GM21447 (cell line): ENCODE results near the gene ABHD2.
"Not testable (repeated sequence)": the region's sequence is repeated elsewhere in the genome, so short reads cannot be mapped to it uniquely, and the experiment has no call there.

Experiments used
- ATAC-seq: cut with Tn5 transposase; IDR thresholded peaks from one replicate; pipeline ENCODE4 v1.9.1; 2021; ENCODE audit not compliant: unreplicated experiment

The ABHD2 gene, protein sequence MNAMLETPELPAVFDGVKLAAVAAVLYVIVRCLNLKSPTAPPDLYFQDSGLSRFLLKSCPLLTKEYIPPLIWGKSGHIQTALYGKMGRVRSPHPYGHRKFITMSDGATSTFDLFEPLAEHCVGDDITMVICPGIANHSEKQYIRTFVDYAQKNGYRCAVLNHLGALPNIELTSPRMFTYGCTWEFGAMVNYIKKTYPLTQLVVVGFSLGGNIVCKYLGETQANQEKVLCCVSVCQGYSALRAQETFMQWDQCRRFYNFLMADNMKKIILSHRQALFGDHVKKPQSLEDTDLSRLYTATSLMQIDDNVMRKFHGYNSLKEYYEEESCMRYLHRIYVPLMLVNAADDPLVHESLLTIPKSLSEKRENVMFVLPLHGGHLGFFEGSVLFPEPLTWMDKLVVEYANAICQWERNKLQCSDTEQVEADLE

DNA sequence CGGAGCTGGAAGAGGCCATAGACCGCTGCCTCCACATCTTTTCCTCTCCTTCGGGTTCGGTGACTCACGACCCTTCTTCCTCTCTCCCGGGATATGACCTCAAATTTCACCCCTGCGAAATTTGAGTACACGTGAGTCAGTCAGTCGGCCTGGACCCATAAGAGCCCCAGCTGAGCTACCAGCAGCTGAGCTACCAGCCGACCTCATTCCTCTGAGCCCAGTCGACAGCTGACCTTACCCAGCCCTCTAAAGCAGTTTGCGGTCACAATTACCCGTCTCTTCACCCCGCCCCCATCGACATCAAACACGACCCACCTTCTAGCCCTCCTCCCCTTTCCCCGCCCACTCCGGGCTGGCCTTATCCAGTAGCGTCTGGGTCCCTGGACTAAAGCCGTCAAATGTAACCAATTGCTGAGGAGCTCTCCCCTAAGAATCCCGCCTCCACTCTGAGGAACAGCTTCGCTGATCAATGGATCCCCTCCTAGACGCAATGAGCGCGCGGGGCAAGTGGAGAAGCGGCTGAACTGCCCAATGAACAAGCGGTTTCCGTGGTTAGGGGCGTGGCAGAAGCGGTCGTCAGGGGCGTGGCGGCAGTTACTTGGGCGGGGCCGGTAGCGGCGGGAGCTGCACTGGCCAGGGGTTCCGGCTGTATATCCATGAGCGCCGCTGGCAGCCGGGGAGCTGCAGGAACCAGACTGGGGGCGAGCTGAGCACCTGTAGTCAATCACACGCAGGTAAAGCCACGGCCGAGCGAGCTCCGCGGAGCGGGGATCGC is at the start of gene ABHD2:
ABHD2 (plus strand) TSS at position 627 of the 775 bp plus-strand sequence. CDS start 27,872 bp downstream, outside the sequence.
- ATAC-seq: peak; percentile 95

DNA sequence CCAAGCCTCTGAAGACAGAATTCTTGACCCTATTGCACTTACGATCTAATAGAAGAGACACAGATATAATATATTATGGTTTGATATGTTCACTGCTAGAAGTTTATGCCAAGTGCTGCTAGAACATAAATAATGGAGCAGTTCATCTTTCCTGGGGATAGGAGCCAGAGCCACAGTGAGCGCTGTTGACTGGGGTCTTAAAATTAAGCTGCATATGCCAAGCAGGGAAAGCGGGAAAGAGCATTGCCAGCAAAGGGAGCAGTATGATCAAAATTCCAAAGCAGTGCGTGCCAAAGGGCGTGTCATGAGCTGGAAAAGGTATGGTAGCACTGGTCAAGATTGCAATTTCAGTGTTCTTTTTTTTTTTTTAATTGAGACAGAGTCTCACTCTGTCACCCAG is 49.1 kb upstream of the ABHD2 start:
- ATAC-seq: no peak

DNA sequence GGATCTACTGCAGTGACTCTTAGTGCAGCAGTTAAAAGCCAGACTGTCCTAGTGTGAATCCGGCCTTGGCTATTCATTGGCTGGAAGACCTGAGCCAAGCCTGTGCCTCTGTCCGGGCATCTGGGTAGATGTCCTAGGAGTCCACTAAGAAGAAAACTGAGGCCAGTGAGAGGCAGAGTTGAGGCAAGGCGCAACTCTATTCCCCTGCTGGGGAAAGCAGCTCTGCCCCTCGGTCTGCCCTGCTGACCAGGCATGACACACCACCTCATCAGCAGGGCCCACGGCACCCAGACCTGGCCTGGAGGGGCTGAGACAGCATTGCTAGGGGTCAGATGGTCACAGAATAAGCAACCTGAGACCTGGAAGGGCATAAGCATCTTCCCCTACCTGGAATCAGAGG is 46.7 kb upstream of the ABHD2 start:
- no peak for ATAC-seq

DNA sequence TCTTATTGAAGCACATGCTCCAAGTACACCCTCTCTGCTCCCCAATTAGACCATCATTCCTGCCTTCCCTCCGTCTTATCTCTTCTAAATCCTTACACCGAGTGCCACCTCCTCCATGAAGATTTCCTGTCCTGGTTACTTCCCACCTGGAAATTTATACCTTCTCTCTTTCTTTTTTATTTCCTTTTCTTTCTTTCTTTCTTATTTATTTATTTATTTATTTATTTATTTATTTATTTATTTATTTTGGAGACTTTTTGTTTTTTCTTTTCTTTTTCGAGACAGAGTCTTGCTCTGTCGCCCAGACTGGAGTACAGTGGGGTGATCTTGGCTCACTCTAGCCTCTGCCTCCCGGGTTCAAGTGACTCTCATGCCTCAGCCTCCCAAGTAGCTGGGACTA is 45.9 kb upstream of the ABHD2 start:
- no peak for ATAC-seq

DNA sequence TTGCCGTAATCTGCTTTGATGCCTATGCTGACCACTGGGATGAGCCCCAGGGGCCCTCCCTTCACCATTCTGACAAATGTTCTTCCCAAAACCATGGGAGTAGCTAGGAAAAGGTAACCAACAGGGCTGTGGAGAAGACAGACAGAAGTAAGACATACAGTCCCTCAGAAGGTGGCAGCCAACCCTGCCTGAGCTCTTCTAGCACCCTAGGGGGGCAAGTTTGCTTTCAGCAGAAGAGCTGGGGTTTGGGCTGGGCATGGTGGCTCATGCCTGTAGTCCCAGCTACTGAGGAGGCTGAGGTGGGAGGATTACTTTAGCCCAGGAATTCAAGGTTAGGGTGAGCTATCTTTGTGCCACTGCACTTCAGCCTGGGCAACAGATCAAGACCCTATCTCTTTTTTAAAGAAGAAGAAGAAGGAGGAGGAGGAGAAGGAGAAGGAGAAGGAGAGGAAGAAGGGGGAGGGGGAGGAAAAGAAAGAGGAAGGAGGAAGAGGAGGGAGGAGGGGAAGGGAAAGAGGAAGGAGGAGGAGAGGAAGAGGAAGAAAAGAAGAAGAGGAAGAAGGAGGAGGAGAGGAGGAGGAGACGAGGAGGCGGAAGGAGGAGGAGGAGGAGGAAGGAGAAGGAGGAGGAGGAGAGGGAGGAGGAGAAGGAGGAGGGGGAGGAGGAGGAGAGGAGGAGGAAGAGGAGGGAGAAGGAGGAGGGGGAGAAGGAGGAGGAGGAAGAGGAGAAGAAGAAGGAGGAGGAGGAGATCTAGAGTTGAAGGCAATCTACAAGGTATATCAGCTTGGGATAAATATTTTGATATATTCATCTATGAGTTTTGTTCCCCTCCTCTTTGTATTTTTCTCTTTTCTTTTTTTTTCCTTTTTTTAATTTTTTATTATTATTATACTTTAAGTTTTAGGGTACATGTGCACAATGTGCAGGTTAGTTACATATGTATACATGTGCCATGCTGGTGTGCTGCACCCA is 44.9 kb upstream of the ABHD2 start:
- no peak for ATAC-seq

DNA sequence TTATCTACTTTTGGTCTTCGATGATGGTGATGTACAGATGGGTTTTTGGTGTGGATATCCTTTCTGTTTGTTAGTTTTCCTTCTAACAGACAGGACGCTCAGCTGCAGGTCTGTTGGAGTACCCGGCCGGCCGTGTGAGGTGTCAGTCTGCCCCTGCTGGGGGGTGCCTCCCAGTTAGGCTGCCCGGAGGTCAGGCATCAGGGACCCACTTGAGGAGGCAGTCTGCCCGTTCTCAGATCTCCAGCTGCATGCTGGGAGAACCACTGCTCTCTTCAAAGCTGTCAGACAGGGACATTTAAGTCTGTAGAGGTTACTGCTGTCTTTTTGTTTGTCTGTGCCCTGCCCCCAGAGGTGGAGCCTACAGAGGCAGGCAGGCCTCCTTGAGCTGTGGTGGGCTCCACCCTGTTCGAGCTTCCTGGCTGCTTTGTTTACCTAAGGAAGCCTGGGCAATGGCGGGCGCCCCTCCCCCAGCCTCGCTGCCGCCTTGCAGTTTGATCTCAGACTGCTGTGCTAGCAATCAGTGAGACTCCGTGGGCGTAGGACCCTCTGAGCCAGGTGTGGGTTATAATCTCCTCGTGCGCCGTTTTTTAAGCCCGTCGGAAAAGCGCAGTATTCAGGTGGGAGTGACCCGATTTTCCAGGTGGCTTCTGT is 39.1 kb upstream of the ABHD2 start:
- ATAC-seq: not testable (repeated sequence)

DNA sequence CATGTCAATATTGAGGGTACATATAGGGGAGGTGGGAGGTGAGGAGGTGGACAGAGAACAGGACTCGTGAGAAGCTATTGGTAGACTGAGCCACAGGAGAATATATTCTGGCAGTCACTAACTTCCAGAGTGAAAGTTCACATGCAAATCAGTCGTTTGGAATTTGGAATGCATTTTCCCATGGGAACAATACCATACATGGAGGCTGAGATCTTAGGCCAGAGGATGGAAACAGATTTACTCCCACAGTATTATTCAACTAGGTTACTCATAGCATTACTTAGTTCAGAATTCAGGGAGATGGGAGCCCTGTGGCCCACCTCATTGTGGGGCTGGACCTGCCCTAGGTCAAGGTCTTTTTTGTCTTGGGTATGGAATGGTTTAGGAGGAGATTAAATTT is 36.4 kb upstream of the ABHD2 start:
- no peak for ATAC-seq

DNA sequence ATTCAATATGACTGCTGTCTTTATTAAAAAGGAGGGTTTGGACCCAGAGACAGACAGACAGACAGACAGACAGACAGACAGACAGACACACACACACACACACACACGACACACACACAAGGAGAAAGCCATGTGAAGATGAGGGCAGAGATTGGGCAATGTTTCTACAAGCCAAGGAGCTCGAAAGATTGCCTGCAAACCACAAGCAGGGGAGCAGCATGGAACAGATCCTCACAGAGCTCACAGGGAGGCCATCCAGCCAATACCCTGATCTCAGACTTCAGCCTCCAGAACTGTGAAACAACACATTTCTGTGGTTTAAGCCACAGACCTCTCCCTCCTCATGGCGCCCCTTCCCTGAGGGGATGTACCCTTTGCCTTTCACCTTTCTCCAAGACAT is 35.8 kb upstream of the ABHD2 start:
- no peak for ATAC-seq

DNA sequence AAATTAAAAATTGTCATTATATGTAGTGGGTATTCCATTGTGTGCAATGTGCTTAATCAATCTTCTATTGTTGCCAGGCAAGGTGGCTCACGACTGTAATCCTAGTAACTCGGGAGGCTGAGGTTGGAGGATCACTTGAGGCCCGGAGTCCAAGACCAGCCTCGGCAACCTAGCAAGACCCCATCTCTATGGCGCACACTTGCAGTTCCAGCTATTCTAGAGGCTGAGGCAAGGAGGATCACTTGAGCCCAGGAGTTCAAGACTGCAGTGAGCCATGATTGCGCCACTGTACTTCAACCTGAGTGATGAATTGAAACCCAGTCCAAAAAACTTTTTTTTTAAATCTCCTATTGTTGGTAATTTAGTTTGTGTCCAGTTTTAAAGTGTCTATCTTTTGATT is 33.4 kb upstream of the ABHD2 start:
- ATAC-seq: no peak

DNA sequence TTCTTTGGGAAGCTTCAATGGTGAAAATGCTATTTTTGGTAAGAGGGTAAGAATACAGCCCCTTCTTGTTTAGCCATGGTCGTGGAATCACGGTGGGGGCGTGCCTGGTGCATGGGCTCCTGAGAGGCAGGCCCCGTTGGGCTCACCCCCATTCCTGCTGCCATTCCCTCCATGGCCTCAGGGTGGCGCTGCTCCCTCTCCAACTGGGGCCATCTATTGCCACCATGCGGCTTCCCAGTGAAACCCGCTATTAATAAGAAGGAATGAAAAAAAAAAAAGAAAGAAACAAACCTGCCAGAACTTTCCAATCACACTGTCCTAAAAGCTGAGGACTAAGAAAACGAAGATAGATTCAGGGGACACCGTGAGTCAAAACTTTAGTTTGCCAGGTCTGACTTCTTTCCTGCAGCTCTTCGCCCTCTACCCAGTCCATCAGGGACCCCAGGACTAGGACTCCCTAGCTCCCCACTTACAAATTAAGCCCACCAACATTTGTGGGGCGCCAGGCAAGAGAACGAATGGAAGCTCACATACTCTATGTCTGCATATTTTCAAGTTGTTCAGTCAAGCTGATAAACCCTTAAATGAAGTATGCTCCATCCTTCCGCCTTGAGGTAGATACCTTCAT is 30.6 kb upstream of the ABHD2 start:
- peak; percentile 67 for ATAC-seq

DNA sequence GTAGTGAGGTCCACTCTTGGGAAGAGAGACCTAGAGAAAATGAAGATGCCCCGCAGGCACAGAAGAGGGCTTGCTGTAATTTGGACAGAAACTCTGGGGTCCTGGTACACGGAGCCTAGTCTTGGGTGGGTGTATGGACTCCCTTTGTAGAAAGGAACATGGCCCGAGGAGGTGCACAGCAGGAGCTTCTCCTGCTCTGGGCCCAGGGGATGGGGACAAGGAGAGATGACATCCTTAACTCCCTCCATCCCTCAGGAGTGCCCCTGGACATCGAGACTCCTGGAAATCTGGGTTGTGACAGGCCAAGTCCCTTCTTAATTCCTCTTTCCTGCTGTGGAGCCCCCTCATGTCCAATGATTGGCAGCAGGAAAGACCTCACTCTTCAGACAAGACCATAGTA is 29.9 kb upstream of the ABHD2 start:
- ATAC-seq: no peak

DNA sequence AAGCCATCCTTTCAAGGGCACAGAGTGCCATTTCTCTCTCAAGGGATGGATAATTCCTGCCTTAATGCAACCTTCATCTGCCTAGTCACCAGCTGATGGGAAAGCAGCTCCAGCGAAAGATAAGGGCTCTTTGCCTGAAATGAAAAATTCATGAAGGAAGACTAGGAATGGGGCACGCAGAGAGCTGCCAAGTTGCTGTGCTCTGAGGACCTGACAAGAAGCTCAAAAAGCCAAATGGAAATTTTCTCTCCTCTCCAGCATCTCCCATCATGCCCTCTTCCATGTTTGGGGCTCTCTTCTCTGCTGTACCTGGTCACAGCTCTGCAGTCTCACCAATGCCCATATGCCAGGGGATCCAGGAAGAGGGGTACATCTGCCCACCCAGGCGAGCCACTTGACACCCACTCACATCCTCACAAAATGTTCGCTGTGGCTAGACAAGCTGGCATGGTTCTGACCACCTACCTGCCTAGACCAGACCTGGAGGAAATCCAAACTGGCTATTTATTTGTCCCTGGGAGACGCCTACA is 29.3 kb upstream of the ABHD2 start:
- no peak for ATAC-seq

DNA sequence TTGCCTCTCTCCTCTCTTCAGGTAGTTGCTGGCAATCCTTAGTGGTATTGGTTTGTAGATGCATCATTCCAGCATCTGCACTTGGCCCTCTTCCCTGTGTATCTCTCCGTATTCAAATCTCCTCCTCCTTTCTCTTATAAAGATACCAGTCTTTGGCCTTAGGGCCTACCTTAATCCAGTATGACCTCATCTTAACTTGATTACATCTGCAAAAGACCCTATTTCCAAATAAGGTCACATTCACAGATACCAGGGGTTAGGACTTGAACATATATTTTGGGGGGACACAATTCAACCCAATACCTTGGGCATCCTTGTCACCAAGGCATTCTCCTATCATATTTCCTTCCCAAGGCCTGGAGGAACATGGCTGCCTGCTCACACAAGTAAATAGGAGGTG is 22.0 kb upstream of the ABHD2 start:
- ATAC-seq: no peak

DNA sequence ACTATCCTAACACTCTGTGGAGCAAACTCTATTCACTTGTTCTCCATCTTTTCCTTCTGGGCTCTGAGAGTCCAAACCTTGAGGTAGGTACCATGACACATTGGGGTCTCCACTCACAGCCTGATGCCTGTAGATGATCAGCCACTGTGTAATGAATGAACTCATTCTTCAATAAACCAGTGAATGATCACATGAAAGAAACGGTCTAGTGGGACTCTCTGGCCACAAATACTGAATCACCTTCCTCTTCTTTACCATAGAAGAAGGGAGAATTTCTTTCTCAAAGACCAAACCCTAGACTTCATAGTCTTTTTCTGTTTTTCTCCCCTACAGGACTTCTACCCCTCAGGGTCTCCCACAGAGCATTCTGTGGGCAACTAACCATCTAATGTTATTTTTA is 20.5 kb upstream of the ABHD2 start:
- ATAC-seq: peak; percentile 38

DNA sequence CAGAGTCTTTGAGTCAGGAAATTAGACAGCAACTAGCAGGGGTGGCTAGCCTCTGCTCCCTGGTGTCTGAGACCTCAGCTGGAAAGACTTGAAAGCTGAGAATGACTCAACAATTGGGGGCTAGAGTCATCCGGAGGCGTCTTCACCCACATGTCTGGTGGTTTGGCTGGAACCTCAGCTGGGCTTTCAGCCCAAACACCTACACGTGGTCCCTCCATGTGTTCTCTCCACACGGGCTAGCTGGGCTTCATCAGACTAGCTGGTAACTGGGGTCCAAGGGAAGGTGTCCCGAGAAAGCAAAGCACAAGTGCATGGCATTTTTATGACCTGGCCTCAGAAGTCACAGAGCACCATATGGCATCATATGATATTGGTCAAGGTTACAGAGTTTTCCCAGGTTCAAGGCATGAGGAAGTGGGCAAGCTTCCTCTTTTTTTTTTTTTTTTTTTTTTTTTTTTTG is 19.9 kb upstream of the ABHD2 start:
- ATAC-seq: peak; percentile 94

DNA sequence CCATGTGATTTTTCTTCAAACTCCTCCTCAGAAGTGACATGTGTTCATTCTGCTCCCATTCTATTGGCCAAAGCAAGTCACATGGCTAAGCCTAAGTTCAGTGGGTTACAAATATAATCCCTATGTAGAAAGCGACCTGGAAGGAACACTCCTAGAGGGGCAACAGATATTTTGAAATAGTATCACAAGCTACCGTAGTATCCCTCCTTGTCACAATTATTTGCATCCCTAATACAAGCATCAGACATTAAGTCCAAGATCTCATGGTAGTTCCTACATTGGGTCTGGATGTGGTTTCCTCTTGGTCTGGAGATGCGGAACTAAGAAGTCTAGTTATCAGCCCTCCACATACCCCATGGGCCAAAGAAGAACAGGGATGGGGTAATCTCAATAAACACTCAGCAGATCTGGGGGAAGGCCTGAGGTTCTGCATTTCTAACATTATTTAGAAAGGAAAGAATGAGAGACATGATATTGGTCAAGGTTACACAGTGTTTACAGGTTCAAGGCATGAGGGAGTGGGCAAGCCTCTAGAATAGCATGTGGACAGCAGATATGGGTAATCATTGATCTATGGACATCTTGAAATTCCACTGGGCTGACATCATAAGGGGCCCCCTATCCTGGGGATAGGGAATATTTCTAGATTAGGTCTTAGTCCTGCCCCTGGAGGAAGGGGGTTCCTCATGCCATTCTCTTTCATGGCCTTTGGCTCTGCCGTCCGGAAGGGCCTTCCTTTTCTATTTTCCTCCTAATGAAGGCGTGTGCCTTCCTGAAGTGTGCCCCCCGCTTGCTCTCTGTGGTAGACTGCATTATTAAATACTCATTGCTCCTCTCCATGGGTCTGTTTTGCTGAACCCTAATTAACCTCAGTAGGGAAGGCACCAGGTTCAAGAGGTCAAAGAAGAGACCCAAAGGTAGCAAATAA is 17.8 kb upstream of the ABHD2 start:
- no peak for ATAC-seq

DNA sequence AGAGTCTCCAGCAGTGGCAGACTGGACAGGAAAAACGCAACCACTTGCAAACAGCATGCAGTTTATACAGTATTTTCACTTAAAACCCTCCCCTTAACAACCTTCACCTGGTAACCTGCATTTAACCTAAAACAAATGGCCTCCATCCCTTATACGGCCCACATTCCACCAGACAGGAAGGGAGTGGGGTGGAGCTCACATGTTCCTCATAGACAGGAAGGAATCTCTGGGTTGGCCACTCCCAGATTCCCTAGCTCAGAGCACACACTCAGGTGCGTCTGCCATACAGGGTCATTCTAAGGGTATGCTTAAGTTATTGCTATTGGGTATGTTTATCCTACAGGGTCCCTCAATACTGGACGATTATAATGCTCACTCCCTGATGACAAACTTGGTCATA is 16.8 kb upstream of the ABHD2 start:
- no peak for ATAC-seq

DNA sequence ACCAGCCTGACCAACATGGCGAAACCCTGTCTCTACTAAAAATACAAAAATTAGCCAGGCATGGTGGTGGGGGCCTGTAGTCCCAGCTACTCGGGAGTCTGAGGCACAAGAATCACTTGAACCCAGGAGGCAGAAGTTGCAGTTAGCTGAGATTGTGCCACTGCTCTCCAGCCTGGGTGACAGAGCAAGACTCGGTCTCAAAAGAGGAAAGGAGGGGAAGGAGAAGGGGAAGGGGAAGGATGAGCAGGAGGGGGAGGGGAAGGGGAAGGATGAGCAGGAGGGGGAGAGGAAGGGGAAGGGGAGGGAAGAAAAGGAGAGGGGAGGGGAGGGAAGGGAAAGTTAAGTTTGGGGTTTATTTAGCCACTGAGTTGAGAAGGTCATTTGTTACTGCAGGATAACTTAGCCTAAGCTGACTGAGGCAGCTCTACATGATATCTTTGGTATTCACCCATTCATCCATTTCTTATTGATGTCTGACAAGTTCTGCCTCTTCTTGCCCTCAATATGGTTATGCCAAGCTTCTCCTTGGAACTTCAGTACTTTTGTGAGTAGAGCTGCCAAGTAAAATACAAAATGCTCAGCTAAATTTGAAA is 15.9 kb upstream of the ABHD2 start:
- ATAC-seq: no peak
